ENCODE measurements around the gene DNAJA3.

The DNAJA3 gene

GRCh38 chr16:4416200-4417032 lies 9.3 kb upstream of the DNAJA3 start, which contains the start of gene CORO7:
Gene CORO7 (minus strand): TSS chr16:4416596. CDS start chr16:4416518, 78 bp downstream.
- ATAC-seq (ENCODE audit: low read depth) = peak; percentile 94
- H3K27ac ChIP-seq (ENCODE audit: poor library complexity, severe bottlenecking) = peak within 1 kb of the TSS; percentile 56

GRCh38 chr16:4419402-4419959 lies 6.2 kb upstream of the DNAJA3 start:
- TF ChIP-seq CTCF (IDR thresholded peaks at IDR 0.05; ENCODE audit: poor library complexity, severe bottlenecking) = no peak
- DNase-seq (ENCODE audit: low spot score) = no peak

More at GRCh38 chr16:4416200-4417032, 9.3 kb upstream of the DNAJA3 start, which contains the start of gene CORO7:
- peak within 1 kb of the TSS; percentile 66 for H3K4me3 ChIP-seq (ENCODE audit: severe bottlenecking)
- H3K36me3 ChIP-seq (ENCODE audit: low read depth) = 0 out of 2 replicates have a peak, but pooled peaks cover under 1% of the 10 kb centered on the region
- H3K27me3 ChIP-seq (ENCODE audit: insufficient read depth, poor library complexity, severe bottlenecking) = no peaks in the 10 kb centered on the region
- no peak for TF ChIP-seq CTCF (IDR thresholded peaks at IDR 0.05; ENCODE audit: poor library complexity, severe bottlenecking)
- H3K9me3 ChIP-seq (ENCODE audit: severe bottlenecking) = no peaks in the 10 kb centered on the region
- peaks cover 5% of the 10 kb centered on the region for H3K4me1 ChIP-seq (ENCODE audit: insufficient read depth, poor library complexity, severe bottlenecking)
- peak; percentile 96 for DNase-seq (ENCODE audit: low spot score)

GRCh38 chr16:4420505-4421105 lies 5.1 kb upstream of the DNAJA3 start:
- no peak overlapping the region for H3K27ac ChIP-seq (ENCODE audit: poor library complexity, severe bottlenecking)
- H3K9me3 ChIP-seq (ENCODE audit: severe bottlenecking) = no peaks in the 10 kb centered on the region
- DNase-seq (ENCODE audit: low spot score) (no peak), ATAC-seq (ENCODE audit: low read depth) (no peak)
- no peaks in the 10 kb centered on the region for H3K36me3 ChIP-seq (ENCODE audit: low read depth)
- no peaks in the 10 kb centered on the region for H3K27me3 ChIP-seq (ENCODE audit: insufficient read depth, poor library complexity, severe bottlenecking)
- no peak for TF ChIP-seq CTCF (IDR thresholded peaks at IDR 0.05; ENCODE audit: poor library complexity, severe bottlenecking)
- H3K4me3 ChIP-seq (ENCODE audit: severe bottlenecking) = no peak overlapping the region
- no peaks in the 10 kb centered on the region for H3K4me1 ChIP-seq (ENCODE audit: insufficient read depth, poor library complexity, severe bottlenecking)

More at GRCh38 chr16:4419402-4419959, 6.2 kb upstream of the DNAJA3 start:
- no peak for ATAC-seq (ENCODE audit: low read depth)
- Histone ChIP-seq H3K4me3 (ENCODE audit: severe bottlenecking) (no peak overlapping the region), H3K27ac (ENCODE audit: poor library complexity, severe bottlenecking) (no peak overlapping the region), H3K9me3 (ENCODE audit: severe bottlenecking) (no peaks in the 10 kb centered on the region), H3K27me3 (ENCODE audit: insufficient read depth, poor library complexity, severe bottlenecking) (no peaks in the 10 kb centered on the region), H3K36me3 (ENCODE audit: low read depth) (no peaks in the 10 kb centered on the region), H3K4me1 (ENCODE audit: insufficient read depth, poor library complexity, severe bottlenecking) (peaks cover 5% of the 10 kb centered on the region)

GRCh38 chr16:4426021-4426684 lies 485 bp downstream of the DNAJA3 start:
- no peaks in the 10 kb centered on the region for H3K27me3 ChIP-seq (ENCODE audit: insufficient read depth, poor library complexity, severe bottlenecking)
- H3K4me3 ChIP-seq (ENCODE audit: severe bottlenecking) = peak overlapping the region; percentile 84
- peaks cover 10% of the 10 kb centered on the region for H3K4me1 ChIP-seq (ENCODE audit: insufficient read depth, poor library complexity, severe bottlenecking)
- H3K36me3 ChIP-seq (ENCODE audit: low read depth) = peaks cover 19% of the 10 kb centered on the region
- ATAC-seq (ENCODE audit: low read depth) (peak; percentile 47), DNase-seq (ENCODE audit: low spot score) (no peak)
- no peaks in the 10 kb centered on the region for H3K9me3 ChIP-seq (ENCODE audit: severe bottlenecking)
- peak; percentile 7 for TF ChIP-seq CTCF (IDR thresholded peaks at IDR 0.05; ENCODE audit: poor library complexity, severe bottlenecking)
- peak overlapping the region; percentile 79 for H3K27ac ChIP-seq (ENCODE audit: poor library complexity, severe bottlenecking)
